ENCODE measurements around the gene CCNJ.

Gene CCNJ

DNA sequence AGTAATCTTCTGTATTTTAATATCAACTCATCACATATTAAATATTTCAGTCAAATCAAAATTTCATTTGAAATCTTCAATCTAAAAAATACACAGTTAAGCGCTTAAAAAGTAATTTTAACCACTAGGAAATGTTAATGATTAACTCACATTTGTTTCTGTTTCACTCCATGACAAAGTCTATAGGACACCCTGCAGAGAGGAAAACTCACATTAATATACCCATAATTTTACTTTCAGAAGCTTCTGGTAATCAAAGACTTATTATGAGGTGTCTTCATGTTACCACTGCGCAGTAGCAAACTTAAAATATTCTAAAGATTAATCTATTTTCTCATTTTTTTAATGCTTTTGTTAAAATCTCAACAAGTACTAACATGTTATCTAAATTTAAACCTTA is 45.7 kb downstream of the CCNJ start:
- H3K36me3 Mint-ChIP-seq = peaks cover 18% of the 10 kb centered on the region
- peak overlapping the region; percentile 94 for H3K4me3 Mint-ChIP-seq
- peaks cover 15% of the 10 kb centered on the region for H3K4me1 Mint-ChIP-seq (ENCODE audit: low read depth)
- H3K27ac Mint-ChIP-seq = peak overlapping the region; percentile 58
- no peaks in the 10 kb centered on the region for H3K9me3 Mint-ChIP-seq (ENCODE audit: low read depth)
- H3K27me3 Mint-ChIP-seq = peaks cover 18% of the 10 kb centered on the region

DNA sequence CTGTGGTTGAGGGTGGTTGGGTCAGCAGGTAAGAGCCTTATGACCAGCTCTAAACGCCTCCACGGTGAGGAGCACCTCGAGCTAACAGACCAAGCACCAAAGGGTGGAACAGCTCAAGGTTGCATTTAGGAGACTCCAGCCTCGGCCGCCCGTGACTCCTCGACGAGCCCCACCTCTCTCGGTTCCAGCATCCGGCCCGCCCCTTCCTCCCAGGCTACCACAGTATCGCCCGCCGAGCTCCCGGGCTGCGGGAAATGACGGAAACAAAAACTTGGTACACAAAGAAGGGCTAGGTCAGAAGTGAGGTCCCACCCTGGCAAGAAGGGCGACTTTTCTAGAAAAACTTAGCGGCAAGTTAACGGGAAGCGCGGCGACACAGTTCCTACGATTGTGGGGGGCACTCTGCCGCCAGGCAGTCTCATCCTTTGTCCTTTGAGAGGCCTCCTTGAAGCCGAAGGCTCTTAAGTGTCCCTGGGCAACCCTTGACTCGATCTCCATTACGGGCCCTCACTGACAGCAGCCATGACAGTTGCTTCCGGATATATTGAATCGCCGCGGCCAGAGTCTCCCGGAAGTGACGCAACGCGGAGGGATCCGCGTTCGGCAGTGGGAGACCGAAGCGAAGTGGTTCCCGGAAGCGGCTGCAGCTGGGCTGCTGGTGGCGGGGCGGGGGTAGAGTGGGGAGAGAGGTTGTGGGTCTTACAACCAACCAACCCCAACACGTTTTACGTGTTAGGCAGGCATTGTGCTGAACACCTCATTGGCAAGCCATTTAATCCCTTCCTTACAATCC is 46.5 kb downstream of the CCNJ start:
- Mint-ChIP-seq H3K4me3 (peak overlapping the region; percentile 94), H3K27ac (peak overlapping the region; percentile 96), H3K36me3 (peaks cover 16% of the 10 kb centered on the region), H3K9me3 (ENCODE audit: low read depth) (no peaks in the 10 kb centered on the region), H3K4me1 (ENCODE audit: low read depth) (peaks cover 15% of the 10 kb centered on the region), H3K27me3 (peaks cover 20% of the 10 kb centered on the region)

DNA sequence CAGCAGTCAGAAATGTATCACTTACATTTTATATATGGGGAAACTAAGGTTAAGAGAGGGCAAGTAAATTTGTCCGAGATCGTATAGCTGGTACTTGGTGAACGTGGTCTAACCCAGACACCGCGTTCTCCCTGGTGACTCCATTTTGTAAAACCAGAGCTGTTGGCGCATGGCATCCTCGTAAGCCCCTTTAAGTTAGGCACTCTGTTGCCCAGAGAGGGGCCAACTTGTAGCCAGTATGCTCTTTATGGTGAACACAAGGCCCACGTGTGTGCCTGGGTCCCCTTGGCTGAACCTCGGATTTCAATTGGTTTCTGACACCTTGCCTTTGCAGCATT is 47.0 kb downstream of the CCNJ start:
- Mint-ChIP-seq H3K27ac (peak overlapping the region; percentile 96), H3K9me3 (ENCODE audit: low read depth) (no peaks in the 10 kb centered on the region), H3K36me3 (peaks cover 16% of the 10 kb centered on the region), H3K4me1 (ENCODE audit: low read depth) (peaks cover 15% of the 10 kb centered on the region), H3K27me3 (peaks cover 26% of the 10 kb centered on the region), H3K4me3 (peak overlapping the region; percentile 94)

GRCh38 chr10:96092999-96093767 is 49.8 kb downstream of the CCNJ start:
- H3K27me3 Mint-ChIP-seq = peaks cover 46% of the 10 kb centered on the region
- H3K27ac Mint-ChIP-seq = no peak overlapping the region

GRCh38 chr10:96093948-96094347 is 50.6 kb downstream of the CCNJ start:
- H3K9me3 Mint-ChIP-seq (ENCODE audit: low read depth) = no peaks in the 10 kb centered on the region
- no peak overlapping the region for H3K4me3 Mint-ChIP-seq
- H3K27me3 Mint-ChIP-seq = peaks cover 47% of the 10 kb centered on the region
- no peak overlapping the region for H3K27ac Mint-ChIP-seq
- H3K36me3 Mint-ChIP-seq = peaks cover 12% of the 10 kb centered on the region
- H3K4me1 Mint-ChIP-seq (ENCODE audit: low read depth) = peaks cover 10% of the 10 kb centered on the region

More at GRCh38 chr10:96092999-96093767, 49.8 kb downstream of the CCNJ start:
- Mint-ChIP-seq H3K9me3 (ENCODE audit: low read depth) (no peaks in the 10 kb centered on the region), H3K36me3 (peaks cover 14% of the 10 kb centered on the region), H3K4me1 (ENCODE audit: low read depth) (peaks cover 15% of the 10 kb centered on the region), H3K4me3 (no peak overlapping the region)

GRCh38 chr10:96096958-96097357 is 53.6 kb downstream of the CCNJ start:
- Mint-ChIP-seq H3K27ac (no peak overlapping the region), H3K27me3 (peaks cover 66% of the 10 kb centered on the region), H3K4me1 (ENCODE audit: low read depth) (no peaks in the 10 kb centered on the region), H3K9me3 (ENCODE audit: low read depth) (no peaks in the 10 kb centered on the region), H3K36me3 (peaks cover 13% of the 10 kb centered on the region), H3K4me3 (no peak overlapping the region)

DNA sequence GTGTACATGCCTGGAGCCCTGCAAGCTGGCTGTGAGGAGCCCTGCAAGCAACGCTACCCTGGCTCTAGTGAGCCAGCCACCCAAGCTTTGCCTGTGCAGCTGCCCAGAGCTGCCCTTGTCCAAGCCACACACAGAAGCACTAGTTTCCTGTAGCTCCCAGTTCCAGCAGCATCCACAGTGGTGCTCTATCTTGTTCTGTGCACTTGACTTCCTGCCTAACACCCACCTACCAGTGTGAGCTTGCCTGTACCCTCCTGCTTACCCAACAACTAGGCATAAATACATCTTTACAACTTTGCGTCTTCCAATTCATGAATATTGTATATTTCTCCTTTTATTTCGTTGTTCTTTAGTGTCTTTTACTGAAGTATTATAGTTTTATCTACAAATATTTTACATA is 54.5 kb downstream of the CCNJ start:
- H3K27me3 Mint-ChIP-seq = peaks cover 62% of the 10 kb centered on the region

GRCh38 chr10:96107623-96108038 is 64.2 kb downstream of the CCNJ start:
- peaks cover 21% of the 10 kb centered on the region for H3K9me3 Mint-ChIP-seq (ENCODE audit: low read depth)
- no peaks in the 10 kb centered on the region for H3K4me1 Mint-ChIP-seq (ENCODE audit: low read depth)
- H3K36me3 Mint-ChIP-seq = peaks cover 19% of the 10 kb centered on the region
- H3K27me3 Mint-ChIP-seq = peaks cover 58% of the 10 kb centered on the region
- no peak overlapping the region for H3K4me3 Mint-ChIP-seq
- H3K27ac Mint-ChIP-seq = no peak overlapping the region

More for the DNA sequence above, 54.5 kb downstream of the CCNJ start:
- Mint-ChIP-seq H3K4me1 (ENCODE audit: low read depth) (no peaks in the 10 kb centered on the region), H3K4me3 (no peak overlapping the region), H3K36me3 (peaks cover 11% of the 10 kb centered on the region), H3K27ac (no peak overlapping the region), H3K9me3 (ENCODE audit: low read depth) (no peaks in the 10 kb centered on the region)

Measured in activated naive CD8-positive, alpha-beta T cell (primary cell).